Stimulated activated CD4-positive, alpha-beta T cell treated with anti-CD3 and anti-CD28 coated beads, TNF-alpha, amount 100 ng/mL, for 4 hours (primary cell): ENCODE results near the gene SLX4.

Experiments used
- DNase-seq, 3 experiments: peaks; one replicate each; pipeline ENCODE4 v3.0.0-alpha.2; 2020; ENCODE audit warnings: low read depth in 3 of 3

SLX4 gene

GRCh38 chr16:3582276-3583165, 28.9 kb downstream of the SLX4 start:
- no peak for DNase-seq

- no peak for DNase-seq
Measured at GRCh38 chr16:3581392-3581791, 30.0 kb downstream of the SLX4 start.

- no peak for DNase-seq
Measured at GRCh38 chr16:3580686-3581085, 30.7 kb downstream of the SLX4 start.

- no peak for DNase-seq
Measured at GRCh38 chr16:3580251-3580651, 31.2 kb downstream of the SLX4 start.

GRCh38 chr16:3579776-3580175, 31.6 kb downstream of the SLX4 start:
- no peak for DNase-seq

GRCh38 chr16:3578610-3579551, 32.5 kb downstream of the SLX4 start:
- peak in 1 of 3 experiments; percentile 19 for DNase-seq

- DNase-seq: peak in 2 of 3 experiments; percentile 21 to 26
Measured at GRCh38 chr16:3578121-3578520, 33.3 kb downstream of the SLX4 start.

GRCh38 chr16:3577302-3577752, 34.1 kb downstream of the SLX4 start, which contains the start of gene NLRC3:
NLRC3 (minus strand) TSS chr16:3577403; CDS start chr16:3565036, 12,367 bp downstream.
- no peak for DNase-seq

GRCh38 chr16:3576211-3576610, 35.2 kb downstream of the SLX4 start:
- DNase-seq: no peak

- DNase-seq: no peak
Measured at GRCh38 chr16:3575491-3575890, 35.9 kb downstream of the SLX4 start.

GRCh38 chr16:3574195-3574594, 37.2 kb downstream of the SLX4 start:
- DNase-seq: no peak

- DNase-seq: no peak
Measured at GRCh38 chr16:3573146-3573815, 38.1 kb downstream of the SLX4 start.

- DNase-seq: no peak
Measured at GRCh38 chr16:3570420-3571062, 40.9 kb downstream of the SLX4 start.

GRCh38 chr16:3569851-3570250, 41.6 kb downstream of the SLX4 start:
- DNase-seq: no peak

- no peak for DNase-seq
Measured at GRCh38 chr16:3566990-3567389, 44.4 kb downstream of the SLX4 start.

- DNase-seq: no peak
Measured at GRCh38 chr16:3564889-3565141, 46.6 kb downstream of the SLX4 start.

- DNase-seq: no peak
Measured at GRCh38 chr16:3564130-3564888, 47.1 kb downstream of the SLX4 start.

GRCh38 chr16:3562914-3563480, 48.4 kb downstream of the SLX4 start:
- no peak for DNase-seq

- DNase-seq: no peak
Measured at GRCh38 chr16:3561626-3562025, 49.8 kb downstream of the SLX4 start.

- no peak for DNase-seq
Measured at GRCh38 chr16:3554351-3554928, 57.0 kb downstream of the SLX4 start.
